IPS-NIHi11 (cell line): ENCODE results near the gene HOXC5.
"Not testable (repeated sequence)": the region's sequence is repeated elsewhere in the genome, so short reads cannot be mapped to it uniquely, and the experiment has no call there.

Source experiments
- DNase-seq: peaks from one replicate; pipeline ENCODE4 v3.0.0; 2012; ENCODE audit warnings: mixed read lengths, low spot score

HOXC5 gene

DNA sequence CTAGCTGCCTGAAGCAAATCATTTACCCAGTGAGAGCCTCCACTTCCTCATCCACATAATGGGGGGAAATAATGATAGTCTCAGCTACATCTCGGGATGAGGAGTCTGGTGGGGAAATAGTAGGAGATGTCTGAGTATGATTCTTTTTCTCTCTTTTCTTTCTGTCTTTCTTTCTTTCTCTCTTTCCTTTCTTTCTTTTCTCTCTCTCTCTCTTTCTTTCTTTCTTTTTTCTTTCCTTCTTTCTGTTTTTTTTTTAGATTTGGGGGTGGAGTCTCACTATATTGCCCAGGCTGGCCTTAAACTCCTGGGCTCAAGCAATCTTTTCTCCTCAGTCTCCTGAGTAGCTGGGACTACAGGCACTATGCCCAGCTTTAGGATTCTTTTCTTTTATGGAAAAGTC, 33.6 kb downstream of the HOXC5 start:
- DNase-seq, result no peak

DNA sequence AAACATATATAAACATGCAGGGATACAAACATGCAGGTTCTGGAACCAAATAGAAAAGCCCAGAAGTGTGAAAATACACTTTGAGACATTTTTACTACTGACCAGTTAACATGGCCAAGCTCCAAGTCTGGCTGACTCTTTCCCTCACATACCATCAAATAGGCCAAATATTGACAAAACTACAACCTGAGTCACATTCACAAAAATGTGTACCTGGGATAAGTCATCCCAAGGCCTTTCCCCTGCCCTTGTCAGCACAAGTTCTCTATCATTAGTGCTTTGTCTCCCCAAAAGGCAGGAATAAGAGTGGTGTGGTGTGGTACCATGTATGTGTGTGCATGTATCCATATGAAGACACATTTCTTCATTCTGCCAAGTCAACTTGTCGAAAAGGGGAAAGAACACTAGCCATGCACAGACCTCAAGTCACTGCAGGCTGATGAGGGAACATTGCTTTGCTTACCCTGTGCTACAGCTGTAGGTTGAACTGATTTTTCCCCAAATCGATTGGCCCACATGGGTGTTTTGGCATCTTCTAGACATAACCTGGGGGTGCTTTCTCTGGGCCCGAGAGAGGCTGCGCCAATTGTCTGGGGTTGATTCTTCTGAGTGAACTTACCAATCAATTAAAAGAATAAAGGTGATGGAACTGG, 35.7 kb downstream of the HOXC5 start:
- DNase-seq, result no peak

DNA sequence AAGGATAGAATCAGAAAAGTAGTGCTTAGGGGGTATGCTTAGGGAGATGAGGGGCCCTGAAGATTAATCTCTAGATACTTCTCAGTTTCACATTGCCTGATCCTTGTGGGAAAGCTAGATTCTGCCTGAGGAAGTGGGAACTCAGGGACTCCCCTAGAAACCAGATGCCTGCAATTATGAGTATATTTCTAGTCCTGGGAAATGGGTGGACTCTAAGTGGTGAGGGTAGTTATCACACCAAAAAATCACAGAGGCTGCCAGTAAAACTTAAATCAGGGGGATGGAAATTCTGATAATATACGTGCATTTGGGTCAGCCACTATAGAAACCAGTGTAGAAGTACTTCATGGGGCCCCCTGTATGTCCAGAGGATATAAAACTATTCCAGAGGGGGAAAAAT, 39.1 kb downstream of the HOXC5 start:
- no peak for DNase-seq

DNA sequence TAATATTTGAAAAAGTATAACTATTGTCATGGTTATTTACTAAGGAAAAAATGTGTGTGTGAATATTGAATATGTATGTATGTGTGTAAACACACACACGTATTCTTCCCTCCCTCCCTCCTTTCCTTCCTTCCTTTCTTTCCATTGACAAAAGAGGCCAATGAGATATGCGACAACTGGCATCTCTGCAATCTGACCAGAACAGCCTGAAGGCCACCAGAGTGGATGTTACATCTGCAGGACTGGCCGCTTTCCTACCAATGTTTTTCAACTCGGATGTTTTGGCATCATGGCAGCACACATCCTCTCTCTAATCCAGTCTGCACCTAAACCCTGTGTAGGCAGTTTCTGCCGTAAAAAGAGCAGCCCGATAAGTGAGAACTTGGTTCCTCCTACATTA, 41.5 kb downstream of the HOXC5 start:
- no peak for DNase-seq

DNA sequence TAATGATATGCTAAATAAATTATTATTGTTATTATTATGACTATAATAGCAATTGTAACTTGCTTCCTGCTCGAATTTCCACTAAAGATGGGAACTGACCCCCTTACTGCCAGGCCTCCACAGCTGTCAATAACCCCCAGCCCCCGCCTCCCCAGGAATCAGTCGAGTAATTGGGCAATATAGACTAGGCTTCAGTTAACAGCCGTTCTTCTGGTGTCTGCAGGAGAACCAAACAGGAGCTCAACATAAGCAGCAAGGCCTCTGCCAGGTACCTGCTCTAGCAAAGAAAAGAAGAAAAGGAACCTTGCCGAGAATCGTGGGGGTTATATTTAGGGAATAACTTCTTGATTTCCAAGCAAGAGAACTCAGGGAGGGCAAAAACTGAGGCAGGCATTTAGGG, 42.6 kb downstream of the HOXC5 start:
- DNase-seq, result peak; percentile 18

DNA sequence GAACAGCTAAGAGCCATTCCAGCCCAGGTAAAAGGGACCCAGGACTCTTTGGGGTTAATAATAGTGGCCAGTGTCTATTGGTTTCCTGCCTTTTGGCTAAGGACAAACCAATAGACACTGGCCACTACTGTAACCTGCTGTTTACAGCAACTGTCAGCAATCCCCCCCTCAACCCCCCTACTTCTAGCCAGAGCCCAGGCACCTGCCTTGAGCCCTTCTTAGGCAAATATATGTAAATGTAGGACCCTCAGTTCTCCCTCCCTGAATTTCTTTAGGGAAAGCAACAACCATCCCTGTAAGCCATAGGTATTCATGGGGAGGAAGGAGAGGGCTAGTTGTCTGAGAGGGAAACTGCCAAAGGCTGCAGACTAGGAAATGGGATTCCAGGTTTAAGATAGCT, 43.1 kb downstream of the HOXC5 start:
- peak; percentile 79 for DNase-seq

DNA sequence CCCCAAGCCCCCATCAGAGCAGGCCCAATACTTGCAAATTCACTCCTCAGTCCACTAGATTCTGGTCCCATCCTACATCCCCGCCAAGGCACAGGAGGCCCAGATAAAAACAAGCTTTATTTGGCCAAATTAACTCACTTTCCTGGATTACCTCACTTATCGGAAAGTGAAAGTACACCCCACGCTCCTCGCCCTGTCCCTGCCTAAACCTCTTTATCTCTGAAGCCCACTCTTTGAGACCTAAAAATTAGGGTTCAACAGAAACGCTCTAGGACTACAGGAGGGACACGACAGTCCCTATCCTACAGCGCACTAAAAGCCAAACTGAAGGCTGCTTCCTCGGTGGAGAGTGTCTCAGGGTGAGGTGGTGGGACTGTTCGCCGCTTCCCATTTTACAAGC, 45.0 kb downstream of the HOXC5 start:
- not testable (repeated sequence) for DNase-seq

DNA sequence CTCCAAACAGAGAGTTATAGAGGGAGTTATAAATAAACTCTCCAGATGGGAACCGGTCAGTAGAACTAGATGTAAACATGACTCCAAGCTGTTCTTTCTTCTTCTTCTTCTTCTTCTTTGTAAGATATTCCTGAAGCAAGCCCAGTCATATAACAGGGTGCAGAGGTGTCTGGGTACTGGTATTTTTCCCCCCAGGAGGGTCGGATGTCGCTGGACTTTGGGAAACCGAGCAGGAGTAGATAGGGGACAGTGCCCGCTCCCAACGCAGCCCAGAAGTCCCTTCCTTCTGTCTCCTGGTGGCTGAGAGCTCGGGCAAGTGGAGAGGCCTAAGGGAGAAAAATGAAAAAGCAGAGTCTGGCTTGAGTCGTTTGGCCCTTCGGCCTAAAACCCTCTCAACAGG, 46.3 kb downstream of the HOXC5 start:
- not testable (repeated sequence) for DNase-seq

DNA sequence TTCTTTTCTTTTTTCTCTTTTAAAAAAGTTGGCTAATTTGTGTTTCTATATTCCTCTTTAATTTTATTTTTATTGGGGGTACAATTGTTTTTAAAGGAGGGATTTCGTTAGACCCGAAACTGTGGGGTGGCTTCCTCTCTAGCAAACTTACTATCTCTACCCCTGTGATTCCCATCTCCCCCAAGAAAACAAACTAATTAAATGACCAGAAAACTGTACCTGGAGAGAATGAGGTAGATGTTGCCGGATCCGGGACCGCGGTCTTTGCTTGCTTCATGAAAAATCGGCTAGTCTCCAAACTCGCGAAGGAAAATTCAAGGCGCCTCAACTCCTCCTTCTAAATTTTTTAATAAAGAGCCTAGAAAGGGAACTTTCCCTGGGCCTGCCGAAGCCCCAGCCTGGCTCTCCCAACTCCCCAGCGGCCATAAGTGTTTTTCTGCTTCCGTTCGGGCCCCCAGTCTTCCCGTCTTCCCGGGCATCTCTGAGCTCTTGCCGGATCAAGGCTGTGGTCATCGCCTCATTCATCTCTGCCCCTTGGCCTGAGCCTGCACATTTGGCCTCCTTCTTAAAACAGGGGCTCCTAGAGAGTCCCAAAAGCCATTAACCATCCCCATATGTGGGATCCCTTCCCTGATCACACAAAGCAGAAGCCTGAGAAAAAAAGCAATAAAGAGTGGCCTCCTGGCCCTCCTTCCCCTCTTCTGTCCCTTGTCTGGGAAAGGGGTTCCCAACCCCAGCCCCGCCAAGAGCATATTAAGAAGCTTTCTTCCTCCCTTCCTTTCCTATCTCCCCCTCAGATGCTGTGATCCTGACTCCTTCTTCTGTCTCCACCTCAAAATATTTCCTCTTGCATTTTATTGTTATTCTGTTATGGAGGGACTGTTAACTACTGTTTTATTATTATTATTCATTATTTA, 47.4 kb downstream of the HOXC5 start:
- DNase-seq, result not testable (repeated sequence)

DNA sequence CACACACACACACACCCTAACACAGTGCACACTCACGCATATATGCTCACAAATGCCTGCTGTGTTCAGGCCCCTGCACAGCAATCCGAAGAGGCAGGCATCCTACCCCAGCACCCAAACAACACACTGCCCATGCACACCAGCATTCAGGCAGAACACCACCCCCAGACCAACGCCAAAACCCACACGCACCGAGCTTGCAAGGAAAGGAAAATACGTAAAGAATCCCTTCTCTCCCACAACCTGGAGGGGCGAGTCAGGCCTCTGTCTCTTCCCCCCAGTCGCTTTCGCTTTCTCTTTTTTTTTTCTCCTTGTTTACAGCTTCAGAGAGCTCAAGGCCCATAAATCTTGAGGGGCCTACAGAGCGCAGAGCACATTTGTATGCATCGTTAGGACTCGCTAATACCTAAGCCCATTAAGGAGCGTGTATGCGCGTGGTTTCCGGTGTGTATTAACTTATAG, 48.2 kb downstream of the HOXC5 start:
- not testable (repeated sequence) for DNase-seq

DNA sequence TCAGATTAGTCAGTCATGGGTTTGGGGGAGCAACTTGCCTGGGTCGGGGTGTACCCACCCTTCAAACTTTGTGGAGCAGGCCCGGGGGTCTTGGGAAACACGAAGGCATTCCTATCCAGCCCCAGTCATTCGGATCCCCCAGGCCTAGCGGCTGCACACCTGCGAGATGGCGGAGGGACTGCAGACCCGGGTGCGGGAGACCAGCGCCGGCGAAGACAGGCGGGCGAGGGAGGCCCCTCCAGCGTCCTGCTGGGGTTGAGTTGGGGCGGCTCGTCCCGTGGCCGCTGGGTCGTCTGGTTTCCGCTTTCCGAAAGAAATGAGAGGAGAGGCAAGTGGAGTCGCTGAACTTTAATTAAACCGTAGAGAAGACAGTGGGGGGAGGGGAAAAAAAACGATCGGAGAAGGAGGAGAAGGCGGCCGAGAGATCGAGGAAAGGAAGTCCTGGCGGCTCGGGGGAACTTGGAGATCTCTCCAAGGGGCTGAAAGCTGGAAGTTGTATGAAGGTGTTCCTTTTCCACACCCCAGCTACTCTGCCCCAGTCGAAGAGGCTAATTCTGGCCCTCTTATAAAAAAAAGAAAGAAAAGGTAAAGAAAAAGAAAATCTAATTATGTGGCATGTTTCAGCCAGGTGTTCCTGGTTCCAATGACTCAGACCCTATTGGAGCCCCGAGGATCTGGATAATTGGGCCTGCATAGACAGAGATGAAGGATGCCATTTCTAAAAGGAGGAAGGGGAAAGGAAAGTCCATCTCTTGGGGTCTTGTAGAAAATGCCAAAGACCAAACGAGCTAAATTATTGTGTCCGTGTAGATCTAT, 48.9 kb downstream of the HOXC5 start:
- not testable (repeated sequence) for DNase-seq

DNA sequence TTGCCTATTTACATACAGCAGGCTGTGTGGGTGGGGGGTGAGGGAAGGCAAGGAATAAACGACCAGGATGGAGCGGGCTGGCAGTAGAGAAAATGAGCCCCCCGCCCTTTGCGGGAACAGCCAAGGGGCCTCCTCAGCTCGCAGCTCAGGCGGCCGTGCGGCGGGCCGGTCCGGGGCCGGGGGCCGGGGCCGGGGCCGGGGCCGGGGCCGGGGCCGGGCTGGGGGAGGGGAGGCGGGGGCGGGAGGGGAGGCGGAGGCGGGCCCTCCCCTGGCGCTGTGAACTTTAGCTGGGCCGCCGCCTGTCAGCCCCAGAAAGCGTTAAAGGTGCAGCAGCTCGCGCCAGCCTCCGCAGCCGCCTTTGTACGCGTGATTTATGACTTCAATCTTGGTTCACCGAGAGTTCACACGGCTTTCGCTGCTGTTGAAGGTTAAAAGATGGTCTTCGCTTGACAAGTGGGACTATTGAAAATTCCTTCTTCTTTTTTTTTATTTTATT, 49.6 kb downstream of the HOXC5 start:
- peak; percentile 27 for DNase-seq
